Neutrophil (primary cell): Measurements from ENCODE around the gene EEF1G.
"Not testable (repeated sequence)": the region's sequence is repeated elsewhere in the genome, so short reads cannot be mapped to it uniquely, and the experiment has no call there.

ENCODE experiments used
- H3K27ac ChIP-seq: fragments of 200-600 bp; sonication (generic); 2 replicates; pipeline ENCODE4 v1.5.1; 2016; ENCODE audit warnings: mild to moderate bottlenecking, moderate library complexity
- H3K27me3 ChIP-seq: fragments of 200-600 bp; sonication (generic); 2 replicates; pipeline ENCODE4 v1.6.0; 2016; ENCODE audit warnings: mild to moderate bottlenecking
- H3K36me3 ChIP-seq: fragments of 200-600 bp; sonication (generic); 2 replicates; pipeline ENCODE4 v1.5.1; 2017
- H3K4me1 ChIP-seq, 2 experiments: fragments of 200-600 bp in 1 of 2; sonication (generic) in 1 of 2; 1 replicate in 1 of 2; 2 replicates in 1 of 2; pipeline versions ENCODE4 v1.5.1 to v1.6.1; 2013 to 2016; ENCODE audit warnings: low read depth in 1 of 2, low read length in 1 of 2, mild to moderate bottlenecking in 1 of 2, moderate library complexity in 1 of 2; ENCODE audit not compliant: control insufficient read depth in 1 of 2, insufficient read depth in 1 of 2
- H3K4me3 ChIP-seq, 2 experiments: fragments of 200-600 bp in 1 of 2; sonication (generic) in 1 of 2; 1 replicate in 1 of 2; 2 replicates in 1 of 2; pipeline ENCODE4 v1.5.1; 2013 to 2016; ENCODE audit warnings: low read depth in 1 of 2, low read length in 1 of 2, mild to moderate bottlenecking in 1 of 2, moderate library complexity in 1 of 2
- H3K9me3 ChIP-seq: fragments of 200-600 bp; sonication (generic); 2 replicates; pipeline ENCODE4 v1.5.1; 2016
- TF ChIP-seq, protein P1 (sequence below): fragments of 200-600 bp; sonication (generic); IDR thresholded peaks from 2 replicates; pipeline ENCODE4 v1.5.1; 2016; ENCODE audit warnings: antibody characterized with exemption

The EEF1G gene, protein sequence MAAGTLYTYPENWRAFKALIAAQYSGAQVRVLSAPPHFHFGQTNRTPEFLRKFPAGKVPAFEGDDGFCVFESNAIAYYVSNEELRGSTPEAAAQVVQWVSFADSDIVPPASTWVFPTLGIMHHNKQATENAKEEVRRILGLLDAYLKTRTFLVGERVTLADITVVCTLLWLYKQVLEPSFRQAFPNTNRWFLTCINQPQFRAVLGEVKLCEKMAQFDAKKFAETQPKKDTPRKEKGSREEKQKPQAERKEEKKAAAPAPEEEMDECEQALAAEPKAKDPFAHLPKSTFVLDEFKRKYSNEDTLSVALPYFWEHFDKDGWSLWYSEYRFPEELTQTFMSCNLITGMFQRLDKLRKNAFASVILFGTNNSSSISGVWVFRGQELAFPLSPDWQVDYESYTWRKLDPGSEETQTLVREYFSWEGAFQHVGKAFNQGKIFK

DNA sequence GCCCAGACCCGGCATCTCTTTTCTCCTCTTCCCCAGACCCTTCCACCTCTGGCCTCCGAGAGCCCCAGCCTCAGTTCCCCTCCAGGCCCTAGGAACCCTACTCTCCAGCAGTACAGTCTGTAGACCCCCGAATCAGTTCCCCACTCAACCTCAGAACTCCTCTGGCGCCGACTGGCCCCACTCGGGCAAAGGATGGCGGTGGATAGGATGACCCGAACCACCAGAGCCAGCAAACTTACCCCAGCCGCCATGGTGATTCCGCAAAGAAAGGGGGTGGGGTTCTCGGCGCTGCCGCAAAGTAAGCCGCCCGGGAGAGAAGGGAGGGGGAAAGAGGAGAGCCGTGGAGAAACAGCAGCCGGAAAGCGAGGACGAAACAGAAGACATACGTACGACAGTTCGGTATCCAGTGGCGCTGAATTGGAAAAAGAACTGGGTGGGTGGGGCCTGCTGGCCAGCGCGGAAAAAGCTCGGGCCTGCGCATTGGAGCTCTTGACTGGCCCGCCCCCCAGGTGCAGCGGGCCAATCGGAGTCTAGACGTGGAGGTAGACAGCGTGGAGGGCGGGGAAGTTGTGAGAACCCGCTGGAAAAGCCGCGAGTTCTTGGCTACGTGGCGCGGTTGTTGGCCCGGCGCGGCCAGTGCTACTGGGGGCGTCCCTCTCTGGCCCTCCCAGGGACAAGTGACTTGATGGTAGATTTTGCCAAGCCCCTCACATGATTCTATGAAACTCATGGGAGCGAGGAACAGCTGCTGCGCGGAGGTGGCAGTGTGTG is at the start of gene EEF1G:
TSS of gene EEF1G (minus strand) at position 300 of the 771 bp plus-strand sequence. CDS start at position 251, 49 bp downstream.
- Histone ChIP-seq H3K27me3 (no peaks in the 10 kb centered on the region), H3K4me3 (peak within 1 kb of the TSS; percentile 95 to 98), H3K36me3 (peaks cover 49% of the 10 kb centered on the region), H3K4me1 (peaks cover 37% of the 10 kb centered on the region in 2 experiments), H3K9me3 (no peaks in the 10 kb centered on the region), H3K27ac (peak within 1 kb of the TSS; percentile 81)
- TF ChIP-seq, protein P1, sequence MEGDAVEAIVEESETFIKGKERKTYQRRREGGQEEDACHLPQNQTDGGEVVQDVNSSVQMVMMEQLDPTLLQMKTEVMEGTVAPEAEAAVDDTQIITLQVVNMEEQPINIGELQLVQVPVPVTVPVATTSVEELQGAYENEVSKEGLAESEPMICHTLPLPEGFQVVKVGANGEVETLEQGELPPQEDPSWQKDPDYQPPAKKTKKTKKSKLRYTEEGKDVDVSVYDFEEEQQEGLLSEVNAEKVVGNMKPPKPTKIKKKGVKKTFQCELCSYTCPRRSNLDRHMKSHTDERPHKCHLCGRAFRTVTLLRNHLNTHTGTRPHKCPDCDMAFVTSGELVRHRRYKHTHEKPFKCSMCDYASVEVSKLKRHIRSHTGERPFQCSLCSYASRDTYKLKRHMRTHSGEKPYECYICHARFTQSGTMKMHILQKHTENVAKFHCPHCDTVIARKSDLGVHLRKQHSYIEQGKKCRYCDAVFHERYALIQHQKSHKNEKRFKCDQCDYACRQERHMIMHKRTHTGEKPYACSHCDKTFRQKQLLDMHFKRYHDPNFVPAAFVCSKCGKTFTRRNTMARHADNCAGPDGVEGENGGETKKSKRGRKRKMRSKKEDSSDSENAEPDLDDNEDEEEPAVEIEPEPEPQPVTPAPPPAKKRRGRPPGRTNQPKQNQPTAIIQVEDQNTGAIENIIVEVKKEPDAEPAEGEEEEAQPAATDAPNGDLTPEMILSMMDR = peak; percentile 47

DNA sequence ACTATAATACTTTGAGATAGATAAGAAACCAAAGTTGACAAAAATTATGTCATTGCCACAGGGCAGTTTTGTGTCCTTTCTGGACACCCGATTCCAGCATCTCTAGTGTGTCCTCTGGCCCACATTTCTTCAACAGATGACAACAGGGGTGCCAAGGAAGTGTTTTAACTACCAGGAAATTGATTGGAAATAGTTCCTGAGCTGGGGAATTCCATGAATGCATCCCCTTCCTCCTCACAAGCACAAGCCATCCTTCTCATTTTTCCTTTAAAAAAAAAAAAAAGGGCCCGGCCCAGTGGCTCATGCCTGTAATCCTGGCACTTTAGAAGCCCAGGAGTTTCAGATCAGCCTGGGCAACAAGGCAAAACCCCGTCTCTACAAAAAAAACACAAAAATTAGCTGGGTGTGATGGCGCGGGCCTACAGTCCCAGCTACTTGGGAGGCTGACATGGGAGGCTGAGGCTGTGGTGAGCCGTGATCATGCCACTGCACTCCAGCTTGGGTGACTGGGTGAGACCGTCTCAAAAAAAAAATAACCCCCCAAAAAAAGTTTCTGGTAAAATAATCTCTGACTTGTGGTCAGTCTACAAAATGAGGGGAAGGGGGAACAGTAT is 48.9 kb upstream of the EEF1G start:
- Histone ChIP-seq H3K4me1 (peaks cover 19 to 22% of the 10 kb centered on the region in 2 experiments), H3K27me3 (no peaks in the 10 kb centered on the region), H3K27ac (peak overlapping the region; percentile 88), H3K4me3 (peak overlapping the region; percentile 71 to 73), H3K36me3 (peaks cover 30% of the 10 kb centered on the region), H3K9me3 (no peaks in the 10 kb centered on the region)
- TF ChIP-seq, protein P1 = no peak

DNA sequence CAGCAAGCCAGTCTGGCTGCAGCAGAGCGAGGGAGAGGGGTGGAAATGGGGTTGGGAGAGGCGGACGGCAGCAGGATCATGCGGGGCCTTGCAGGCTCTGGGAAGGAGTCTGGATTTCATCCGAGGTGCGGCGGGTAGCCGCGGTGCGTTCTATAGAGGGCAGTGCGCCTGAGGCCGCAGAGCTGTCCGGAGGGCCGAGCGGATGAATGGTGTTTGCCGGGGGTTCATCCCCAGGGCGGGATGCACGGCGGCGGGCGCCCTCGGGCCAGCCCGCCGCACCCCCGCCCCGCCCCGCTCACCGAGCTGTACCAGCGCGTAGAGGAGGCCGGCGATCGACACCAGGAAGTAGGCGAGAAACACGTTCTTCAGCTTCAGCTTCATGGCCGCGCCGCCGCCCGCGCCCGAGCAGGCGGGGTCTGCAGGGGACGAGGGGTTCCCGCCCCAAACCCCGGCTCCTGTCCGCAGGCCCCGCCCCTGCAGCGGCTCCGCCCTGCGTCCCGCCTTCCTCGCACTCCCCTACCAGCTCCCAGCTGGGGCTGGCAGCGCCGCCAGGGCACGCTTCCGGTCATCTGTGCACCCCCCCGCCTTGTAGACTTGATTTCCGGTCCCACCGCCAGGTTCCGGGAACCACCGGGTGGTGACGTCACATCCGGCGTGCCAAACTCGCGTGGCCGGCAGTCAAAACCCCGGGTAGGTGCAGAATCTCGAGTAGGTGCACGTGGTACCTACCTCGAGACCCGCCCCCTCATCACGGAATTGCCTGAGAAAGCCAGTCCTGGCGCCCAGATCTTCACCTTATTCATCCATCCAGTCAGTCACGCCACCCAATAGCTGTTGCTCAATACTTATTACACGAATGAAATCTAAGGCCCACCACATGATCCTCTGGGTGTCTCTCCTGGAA is 48.1 kb upstream of the EEF1G start, which contains the start of gene B3GAT3:
TSS of gene B3GAT3 (minus strand) at position 420 of the 904 bp plus-strand sequence. CDS start at position 381, 39 bp downstream.
- TF ChIP-seq, protein P1 = peak; percentile 82
- no peaks in the 10 kb centered on the region for H3K27me3 ChIP-seq
- peak within 1 kb of the TSS; percentile 88 for H3K27ac ChIP-seq
- no peaks in the 10 kb centered on the region for H3K9me3 ChIP-seq
- peak within 1 kb of the TSS; percentile 71 to 73 for H3K4me3 ChIP-seq
- peaks cover 19 to 22% of the 10 kb centered on the region in 2 experiments for H3K4me1 ChIP-seq
- H3K36me3 ChIP-seq = peaks cover 25% of the 10 kb centered on the region

GRCh38 chr11:62621027-62621566 is 47.4 kb upstream of the EEF1G start:
- Histone ChIP-seq H3K36me3 (peaks cover 23% of the 10 kb centered on the region), H3K27ac (peak overlapping the region; percentile 88), H3K4me3 (peak overlapping the region; percentile 71 to 73), H3K27me3 (no peaks in the 10 kb centered on the region), H3K4me1 (peaks cover 19 to 22% of the 10 kb centered on the region in 2 experiments), H3K9me3 (no peaks in the 10 kb centered on the region)
- TF ChIP-seq, protein P1 = no peak

GRCh38 chr11:62616957-62617356 is 43.3 kb upstream of the EEF1G start:
- not testable (repeated sequence) for H3K9me3 ChIP-seq, H3K4me3 ChIP-seq, H3K27ac ChIP-seq, H3K27me3 ChIP-seq
- peaks cover 15% of the 10 kb centered on the region for H3K36me3 ChIP-seq
- H3K4me1 ChIP-seq = peaks cover 34 to 38% of the 10 kb centered on the region in 2 experiments
